ENCODE results near the gene MCCC1.
"Not testable (repeated sequence)": the region's sequence is repeated elsewhere in the genome, so short reads cannot be mapped to it uniquely, and the experiment has no call there.

MCCC1 gene

GRCh38 chr3:183116025-183116614, 16.8 kb upstream of the MCCC1 start:
- Mint-ChIP-seq H3K4me1 (peaks cover 6% of the 10 kb centered on the region), H3K27me3 (peaks cover 8% of the 10 kb centered on the region), H3K36me3 (ENCODE audit: low read depth) (no peaks in the 10 kb centered on the region), H3K4me3 (peak overlapping the region; percentile 70), H3K9me3 (no peaks in the 10 kb centered on the region), H3K27ac (no peak overlapping the region)
- DNase-seq (peak; percentile 65), ATAC-seq (peak; percentile 87)

- peaks cover 8% of the 10 kb centered on the region for H3K27me3 Mint-ChIP-seq
These were observed 15.3 kb upstream of the MCCC1 start for GRCh38 chr3:183114384-183115178.

GRCh38 chr3:183109847-183110246, 10.6 kb upstream of the MCCC1 start:
- not testable (repeated sequence) for H3K36me3 Mint-ChIP-seq (ENCODE audit: low read depth); H3K9me3 Mint-ChIP-seq; DNase-seq; H3K4me3 Mint-ChIP-seq; H3K27me3 Mint-ChIP-seq; H3K4me1 Mint-ChIP-seq; ATAC-seq; H3K27ac Mint-ChIP-seq

More at GRCh38 chr3:183114384-183115178, 15.3 kb upstream of the MCCC1 start:
- no peak overlapping the region for H3K4me3 Mint-ChIP-seq
- peaks cover 6% of the 10 kb centered on the region for H3K4me1 Mint-ChIP-seq
- H3K27ac Mint-ChIP-seq = no peak overlapping the region
- H3K36me3 Mint-ChIP-seq (ENCODE audit: low read depth) = no peaks in the 10 kb centered on the region
- DNase-seq = no peak
- no peak for ATAC-seq
- no peaks in the 10 kb centered on the region for H3K9me3 Mint-ChIP-seq

- no peaks in the 10 kb centered on the region for H3K27me3 Mint-ChIP-seq
- H3K4me3 Mint-ChIP-seq = no peak overlapping the region
- peaks cover 2% of the 10 kb centered on the region for H3K4me1 Mint-ChIP-seq
- no peaks in the 10 kb centered on the region for H3K9me3 Mint-ChIP-seq
- no peak overlapping the region for H3K27ac Mint-ChIP-seq
- ATAC-seq (no peak), DNase-seq (no peak)
- H3K36me3 Mint-ChIP-seq (ENCODE audit: low read depth) = no peaks in the 10 kb centered on the region
These were observed 9.2 kb upstream of the MCCC1 start for GRCh38 chr3:183108470-183108869.

GRCh38 chr3:183108001-183108449, 8.7 kb upstream of the MCCC1 start:
- H3K36me3 Mint-ChIP-seq (ENCODE audit: low read depth) = no peaks in the 10 kb centered on the region
- H3K9me3 Mint-ChIP-seq = no peaks in the 10 kb centered on the region
- H3K4me1 Mint-ChIP-seq = peaks cover 2% of the 10 kb centered on the region
- no peak overlapping the region for H3K27ac Mint-ChIP-seq
- ATAC-seq (no peak), DNase-seq (no peak)
- no peaks in the 10 kb centered on the region for H3K27me3 Mint-ChIP-seq
- H3K4me3 Mint-ChIP-seq = no peak overlapping the region

- not testable (repeated sequence) for DNase-seq; H3K4me1 Mint-ChIP-seq; H3K9me3 Mint-ChIP-seq; H3K27ac Mint-ChIP-seq; H3K4me3 Mint-ChIP-seq; H3K27me3 Mint-ChIP-seq; H3K36me3 Mint-ChIP-seq (ENCODE audit: low read depth); ATAC-seq
These were observed 8.1 kb upstream of the MCCC1 start for GRCh38 chr3:183107372-183107771.

- DNase-seq (no peak), ATAC-seq (no peak)
- Mint-ChIP-seq H3K27ac (no peak overlapping the region), H3K9me3 (no peaks in the 10 kb centered on the region), H3K27me3 (no peaks in the 10 kb centered on the region), H3K4me3 (no peak overlapping the region), H3K4me1 (peaks cover 2% of the 10 kb centered on the region), H3K36me3 (ENCODE audit: low read depth) (no peaks in the 10 kb centered on the region)
These were observed 7.3 kb upstream of the MCCC1 start for GRCh38 chr3:183106635-183107034.

- H3K4me1 Mint-ChIP-seq = peaks cover 14% of the 10 kb centered on the region
- not testable (repeated sequence) for H3K9me3 Mint-ChIP-seq; H3K36me3 Mint-ChIP-seq (ENCODE audit: low read depth); H3K27ac Mint-ChIP-seq; H3K4me3 Mint-ChIP-seq; H3K27me3 Mint-ChIP-seq; DNase-seq; ATAC-seq
These were observed 4.7 kb upstream of the MCCC1 start for GRCh38 chr3:183103950-183104349.

GRCh38 chr3:183101040-183101439, 1.7 kb upstream of the MCCC1 start:
- H3K4me1 Mint-ChIP-seq = peaks cover 29% of the 10 kb centered on the region
- not testable (repeated sequence) for H3K4me3 Mint-ChIP-seq; ATAC-seq; H3K27ac Mint-ChIP-seq; DNase-seq; H3K36me3 Mint-ChIP-seq (ENCODE audit: low read depth); H3K9me3 Mint-ChIP-seq; H3K27me3 Mint-ChIP-seq

- no peaks in the 10 kb centered on the region for H3K9me3 Mint-ChIP-seq
- H3K36me3 Mint-ChIP-seq (ENCODE audit: low read depth) = peaks cover 5% of the 10 kb centered on the region
- no peaks in the 10 kb centered on the region for H3K27me3 Mint-ChIP-seq
- H3K27ac Mint-ChIP-seq = peak overlapping the region; percentile 95
- DNase-seq = no peak
- ATAC-seq = no peak
- peaks cover 29% of the 10 kb centered on the region for H3K4me1 Mint-ChIP-seq
- no peak overlapping the region for H3K4me3 Mint-ChIP-seq
These were observed 1.1 kb upstream of the MCCC1 start for GRCh38 chr3:183100376-183100775.

- DNase-seq = no peak
- Mint-ChIP-seq H3K36me3 (ENCODE audit: low read depth) (peaks cover 5% of the 10 kb centered on the region), H3K27ac (peak overlapping the region; percentile 95), H3K9me3 (no peaks in the 10 kb centered on the region), H3K4me3 (peak overlapping the region; percentile 95), H3K4me1 (peaks cover 30% of the 10 kb centered on the region), H3K27me3 (no peaks in the 10 kb centered on the region)
- ATAC-seq = no peak
These were observed 525 bp upstream of the MCCC1 start for GRCh38 chr3:183099838-183100204.

GRCh38 chr3:183098536-183099025, 715 bp downstream of the MCCC1 start:
- peak overlapping the region; percentile 95 for H3K27ac Mint-ChIP-seq
- ATAC-seq (no peak), DNase-seq (peak; percentile 36)
- peaks cover 9% of the 10 kb centered on the region for H3K36me3 Mint-ChIP-seq (ENCODE audit: low read depth)
- peaks cover 35% of the 10 kb centered on the region for H3K4me1 Mint-ChIP-seq
- H3K27me3 Mint-ChIP-seq = no peaks in the 10 kb centered on the region
- H3K9me3 Mint-ChIP-seq = no peaks in the 10 kb centered on the region
- peak overlapping the region; percentile 95 for H3K4me3 Mint-ChIP-seq

- no peaks in the 10 kb centered on the region for H3K9me3 Mint-ChIP-seq
These were observed 4.6 kb downstream of the MCCC1 start for GRCh38 chr3:183094711-183095110.

GRCh38 chr3:183092256-183092655, 7.0 kb downstream of the MCCC1 start:
- no peak for ATAC-seq
- Mint-ChIP-seq H3K27ac (no peak overlapping the region), H3K4me3 (no peak overlapping the region), H3K4me1 (peaks cover 11% of the 10 kb centered on the region), H3K27me3 (no peaks in the 10 kb centered on the region), H3K9me3 (no peaks in the 10 kb centered on the region), H3K36me3 (ENCODE audit: low read depth) (peaks cover 36% of the 10 kb centered on the region)
- DNase-seq = no peak

More at GRCh38 chr3:183094711-183095110, 4.6 kb downstream of the MCCC1 start:
- H3K4me1 Mint-ChIP-seq = peaks cover 28% of the 10 kb centered on the region
- H3K4me3 Mint-ChIP-seq = no peak overlapping the region
- ATAC-seq (no peak), DNase-seq (no peak)
- H3K27me3 Mint-ChIP-seq = no peaks in the 10 kb centered on the region
- no peak overlapping the region for H3K27ac Mint-ChIP-seq
- H3K36me3 Mint-ChIP-seq (ENCODE audit: low read depth) = peaks cover 27% of the 10 kb centered on the region

- H3K27me3 Mint-ChIP-seq = no peaks in the 10 kb centered on the region
- no peaks in the 10 kb centered on the region for H3K4me1 Mint-ChIP-seq
- DNase-seq (no peak), ATAC-seq (no peak)
- peaks cover 47% of the 10 kb centered on the region for H3K36me3 Mint-ChIP-seq (ENCODE audit: low read depth)
- no peaks in the 10 kb centered on the region for H3K9me3 Mint-ChIP-seq
- no peak overlapping the region for H3K4me3 Mint-ChIP-seq
- peak overlapping the region; percentile 14 for H3K27ac Mint-ChIP-seq
These were observed 12.1 kb downstream of the MCCC1 start for GRCh38 chr3:183087184-183087583.
